Inferior parietal cortex (tissue), 1 donor: ENCODE measurements around the gene GTPBP4.
A peak's percentile ranks its signal among the peaks of the same experiment; 100 is the strongest.
"Not testable (repeated sequence)": the region's sequence is repeated elsewhere in the genome, so short reads cannot be mapped to it uniquely, and the experiment has no call there.

ENCODE experiments used
- DNase-seq: peaks from one replicate; pipeline ENCODE4 v3.0.0-alpha.2; 2016; ENCODE audit errors: extremely low spot score

The GTPBP4 gene

DNA sequence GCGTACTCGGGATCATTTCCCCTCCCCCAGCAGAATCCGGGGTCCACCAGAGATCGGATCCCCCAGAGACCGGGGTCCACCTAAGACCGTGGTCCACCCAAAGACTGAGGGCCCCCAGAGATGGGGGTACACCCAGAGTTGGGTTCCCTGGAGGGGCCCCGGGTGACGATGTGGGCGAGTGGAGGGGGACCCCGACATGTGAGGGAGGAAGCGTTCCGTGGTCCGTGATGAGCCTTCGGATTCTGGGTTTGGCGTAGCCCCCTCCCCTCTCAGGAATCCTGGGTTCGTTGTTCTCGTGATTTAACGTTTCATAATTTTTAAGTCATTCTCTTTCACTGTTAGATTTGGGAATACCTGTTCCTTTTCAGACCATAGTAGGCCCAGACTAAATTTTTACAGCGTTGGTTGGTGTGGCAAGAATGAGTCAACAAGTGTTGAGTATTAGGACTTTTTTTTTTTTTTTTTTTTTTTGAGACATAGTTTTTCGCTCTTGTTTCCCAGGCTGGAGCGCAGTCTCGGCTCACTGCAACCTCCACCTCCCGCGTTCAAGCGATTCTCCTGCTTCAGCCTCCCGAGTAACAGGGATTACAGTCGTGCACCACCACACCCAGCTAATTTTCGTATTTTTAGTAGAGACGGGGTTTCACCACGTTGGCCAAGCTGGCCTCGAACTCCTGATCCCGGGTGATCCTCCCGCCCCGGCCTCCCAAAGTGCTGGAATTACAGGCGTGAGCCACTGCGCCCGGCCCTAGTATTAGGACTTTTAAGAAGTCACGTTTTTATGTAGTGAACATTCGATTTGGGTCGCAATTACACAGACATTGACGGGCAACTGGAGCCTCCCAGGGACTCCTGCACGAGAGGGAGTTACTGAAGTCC is 672 bp downstream of the GTPBP4 start:
- no peak for DNase-seq

DNA sequence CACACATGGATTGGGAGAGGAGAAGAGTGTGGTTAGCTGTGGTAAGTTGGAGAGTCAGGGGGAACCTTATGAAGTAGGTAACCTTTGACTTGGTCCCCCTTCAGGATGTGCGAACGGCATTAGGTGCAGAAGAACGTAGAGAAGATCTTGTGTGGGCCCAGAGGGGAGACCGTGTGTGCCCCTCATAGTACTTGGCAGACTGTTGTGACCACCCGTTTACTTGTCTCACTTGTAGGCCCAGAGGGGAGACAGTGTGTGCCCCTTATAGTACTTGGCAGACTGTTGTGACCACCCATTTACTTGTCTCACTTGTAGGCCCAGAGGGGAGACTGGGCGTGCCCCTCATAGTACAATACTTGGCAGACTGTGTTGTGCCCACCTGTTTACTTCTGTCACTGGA is 2.6 kb downstream of the GTPBP4 start:
- DNase-seq, result no peak

DNA sequence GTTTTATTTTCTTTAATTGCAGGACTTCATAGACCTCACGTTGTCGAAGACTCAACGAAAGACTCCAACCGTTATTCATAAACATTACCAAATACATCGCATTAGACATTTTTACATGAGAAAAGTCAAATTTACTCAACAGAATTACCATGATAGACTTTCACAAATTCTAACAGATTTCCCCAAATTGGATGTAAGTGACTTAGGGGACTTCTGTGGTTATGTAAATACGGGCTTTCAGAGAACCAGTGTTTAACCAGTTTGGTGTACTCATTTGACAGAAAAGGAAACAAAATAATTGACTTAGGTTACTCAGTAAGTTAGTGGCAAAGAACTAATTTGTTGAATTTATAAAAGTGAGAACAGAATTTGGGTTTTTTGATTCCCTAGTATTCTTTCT is 4.2 kb downstream of the GTPBP4 start:
- no peak for DNase-seq

DNA sequence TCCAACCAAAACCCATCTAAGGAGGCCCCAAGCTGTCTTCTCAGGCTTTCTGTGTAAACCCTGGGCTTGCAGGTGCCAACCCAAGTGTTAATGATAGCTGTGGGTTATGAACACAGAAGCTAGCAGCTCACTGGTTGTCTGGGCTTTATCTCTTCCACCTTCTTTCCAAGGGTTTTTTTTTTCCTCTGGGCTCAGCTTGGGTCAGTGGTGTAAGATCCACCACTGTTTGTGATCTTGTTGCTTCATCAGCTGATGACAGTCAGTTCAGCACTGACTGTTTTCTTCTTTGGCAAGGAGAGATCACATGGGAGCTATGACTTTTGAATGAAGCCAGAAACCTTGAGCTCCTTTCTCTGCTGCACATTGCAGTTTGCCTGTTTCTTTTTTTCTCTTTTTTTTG is 4.6 kb downstream of the GTPBP4 start:
- DNase-seq, result no peak

DNA sequence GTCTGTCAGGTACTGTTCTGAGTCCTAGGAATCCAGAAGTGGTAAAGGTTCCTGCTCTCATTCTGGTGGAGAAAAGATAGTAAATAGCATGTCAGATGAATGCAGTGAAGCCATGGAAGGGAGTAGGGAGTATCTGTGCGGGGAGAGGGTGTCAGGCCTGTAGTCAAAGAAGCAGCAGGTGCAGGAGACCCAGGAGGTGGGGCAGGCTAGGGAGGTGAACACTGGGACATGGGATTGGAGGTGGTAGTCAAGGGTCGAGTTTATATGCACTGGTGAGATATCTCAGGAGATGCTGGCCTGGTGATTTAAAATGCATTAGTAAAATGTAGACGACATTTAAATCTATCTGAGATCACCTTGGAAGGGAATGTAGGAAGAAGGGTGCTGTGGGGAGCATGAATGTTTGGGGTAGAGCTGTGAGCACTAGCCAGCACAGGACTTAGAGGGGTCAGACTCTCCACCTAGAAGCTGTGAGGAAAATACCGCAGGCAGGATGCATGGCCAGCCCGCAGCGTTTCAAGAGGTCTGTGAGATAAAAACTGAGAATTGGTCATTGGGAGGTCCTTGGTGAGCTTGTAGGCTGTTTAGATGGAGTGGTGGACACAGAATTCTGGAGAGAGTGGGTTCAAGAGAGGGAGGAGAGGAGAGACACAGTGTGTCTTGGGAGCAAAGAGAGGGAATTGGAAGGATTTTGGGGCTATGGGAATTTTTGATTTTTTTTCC is 6.8 kb downstream of the GTPBP4 start:
- no peak for DNase-seq

DNA sequence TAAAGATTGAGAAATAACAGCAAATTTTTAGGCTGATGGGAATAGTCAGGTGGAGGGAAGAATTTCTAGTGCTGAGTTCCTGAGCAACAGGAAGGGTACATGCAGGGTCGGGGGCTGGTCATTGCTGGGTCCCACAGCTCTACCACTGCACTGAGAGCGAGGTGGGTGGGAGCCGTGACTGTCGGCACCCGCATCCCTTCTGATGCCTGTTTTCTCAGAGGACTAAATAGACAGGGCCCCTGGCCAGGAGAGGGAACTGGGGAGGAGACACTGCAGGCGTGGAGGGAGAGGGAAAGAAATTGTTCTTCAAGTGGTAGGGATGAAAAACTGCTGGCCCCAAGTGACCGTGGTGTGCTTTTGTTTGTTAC is 7.3 kb downstream of the GTPBP4 start:
- no peak for DNase-seq

DNA sequence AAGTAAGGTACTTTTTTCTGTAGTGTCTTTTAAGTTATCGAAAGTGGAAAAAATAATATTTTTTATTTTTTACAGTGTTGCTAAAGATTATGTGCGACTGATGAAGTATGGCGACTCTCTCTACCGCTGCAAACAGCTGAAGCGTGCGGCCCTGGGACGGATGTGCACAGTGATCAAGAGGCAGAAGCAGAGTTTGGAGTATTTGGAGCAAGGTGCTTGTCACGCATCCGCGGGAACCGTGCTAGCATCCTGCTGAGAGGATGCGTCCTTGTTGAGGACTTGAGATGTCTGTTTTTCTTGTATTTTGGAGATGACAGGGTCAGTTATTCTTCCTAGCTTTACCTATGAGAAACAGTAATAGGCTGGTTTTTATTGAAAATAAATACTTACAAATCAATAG is 7.8 kb downstream of the GTPBP4 start:
- no peak for DNase-seq

DNA sequence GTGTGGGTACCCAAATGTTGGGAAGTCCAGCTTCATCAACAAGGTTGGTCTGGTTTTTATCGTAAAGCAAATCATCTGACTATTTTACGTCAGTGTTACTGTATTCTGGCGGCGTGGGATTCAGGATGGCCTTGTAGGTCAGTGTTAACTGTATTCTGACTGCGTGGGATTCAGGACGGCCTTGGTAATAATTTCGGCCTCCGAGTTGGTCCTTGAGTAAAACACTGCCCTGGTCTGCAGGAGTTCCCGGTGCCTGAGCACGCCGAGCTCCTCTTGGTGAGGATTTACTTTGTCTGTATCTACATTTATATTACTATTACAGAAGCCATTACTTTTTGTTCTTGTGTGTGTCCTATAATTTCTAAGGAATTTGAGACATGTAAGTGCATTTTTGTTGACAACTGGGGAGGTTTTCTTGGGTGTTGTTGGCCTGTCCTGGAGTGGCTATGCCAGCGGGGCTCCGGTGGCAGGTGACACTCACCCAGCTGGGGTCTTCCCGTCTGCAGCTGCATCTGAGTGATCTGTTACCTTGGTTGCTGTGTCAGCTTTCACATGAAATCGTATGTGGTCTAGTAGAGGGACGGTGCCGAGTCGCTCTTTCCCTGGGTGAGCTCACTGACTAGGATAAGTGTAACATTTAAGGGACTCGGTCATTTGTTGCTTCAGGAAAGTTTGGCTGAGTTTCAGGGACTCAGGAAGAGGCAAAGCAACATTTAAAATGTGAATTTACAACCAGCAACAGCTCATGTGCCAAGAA is 9.2 kb downstream of the GTPBP4 start:
- DNase-seq, result no peak

DNA sequence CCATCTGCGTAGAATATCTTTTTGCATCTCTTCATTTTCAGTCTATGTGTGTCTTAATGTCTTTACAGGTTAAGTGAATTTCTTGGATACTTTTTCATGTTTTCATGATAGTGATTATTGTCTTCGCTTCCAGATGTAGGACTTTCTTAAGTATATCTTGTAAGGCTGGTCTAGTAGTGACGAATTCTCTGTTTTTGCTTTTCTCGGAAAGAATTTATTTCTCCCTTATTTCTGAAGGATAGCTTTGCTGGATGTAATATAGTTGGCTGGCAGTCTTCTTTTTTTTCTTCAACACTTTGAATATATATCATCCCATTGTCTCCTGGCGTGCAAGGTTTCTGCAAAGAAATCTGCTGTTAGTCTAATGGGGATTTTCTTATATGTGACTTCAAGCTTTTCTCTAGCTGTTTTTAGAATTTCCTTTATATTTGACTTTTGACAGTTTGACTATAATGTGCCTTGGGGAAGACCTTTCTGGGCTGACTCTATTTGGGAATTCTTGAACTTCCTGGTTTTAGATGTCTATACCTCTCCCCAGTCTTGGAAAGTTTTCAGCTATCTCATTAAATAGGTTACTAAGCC is 14.3 kb downstream of the GTPBP4 start:
- no peak for DNase-seq

DNA sequence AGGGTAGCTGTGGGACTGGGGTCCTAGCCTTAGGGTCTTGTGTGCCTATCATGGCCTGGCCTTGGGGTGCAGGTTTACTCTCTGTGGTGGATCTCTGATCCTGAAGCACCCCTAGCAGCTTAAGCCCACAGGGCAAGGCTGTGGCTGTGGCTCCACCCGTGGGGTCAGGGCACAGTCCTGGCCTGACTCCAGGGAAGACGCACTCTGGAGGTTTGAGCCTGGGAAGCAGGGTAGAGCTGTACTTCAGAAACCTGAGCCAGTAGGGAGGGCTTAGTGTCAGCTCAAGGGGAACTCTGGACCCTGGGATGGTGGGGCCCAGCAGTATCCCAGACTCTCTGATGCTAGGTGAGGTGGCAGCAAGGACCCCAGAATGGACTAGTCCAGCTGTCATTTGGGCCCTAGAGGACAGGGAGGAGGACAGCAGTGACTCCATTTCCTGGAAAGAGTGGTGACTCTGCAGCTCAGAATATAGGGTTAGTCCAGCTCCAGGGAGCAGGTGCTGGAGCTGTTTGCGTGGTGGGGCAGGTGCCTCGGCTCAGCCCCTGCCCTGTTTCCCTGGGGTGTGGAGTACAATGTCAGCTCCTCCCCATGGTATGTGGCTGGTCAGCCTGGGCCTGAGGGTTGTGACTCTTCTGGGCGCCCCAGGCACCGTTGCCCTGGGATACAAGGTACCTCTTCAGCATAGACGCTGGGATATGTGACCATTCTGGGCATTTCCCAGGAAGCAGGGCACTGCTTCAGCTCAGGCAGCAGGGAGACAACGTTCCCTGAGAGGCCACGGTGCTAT is 15.8 kb downstream of the GTPBP4 start:
- DNase-seq, result no peak

DNA sequence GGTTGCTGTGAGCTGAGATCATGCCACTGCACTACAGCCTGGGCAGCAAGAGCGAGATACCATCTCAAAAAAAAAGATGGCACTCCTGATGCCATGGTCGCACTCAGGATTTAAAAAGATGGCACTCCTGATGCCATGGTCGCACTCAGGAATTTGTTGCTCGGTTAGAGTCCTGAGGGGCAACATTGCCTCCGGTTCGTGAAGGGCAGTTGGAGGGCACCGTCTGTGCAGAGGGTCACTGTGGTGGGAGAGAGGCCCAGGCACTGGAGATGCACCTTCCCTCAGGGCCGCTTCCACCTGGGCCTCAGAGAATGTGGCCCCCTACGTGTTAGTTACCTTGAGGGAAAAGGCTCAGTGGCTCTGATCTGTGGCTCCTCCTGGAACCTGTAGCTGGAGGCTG is 18.3 kb downstream of the GTPBP4 start:
- no peak for DNase-seq

DNA sequence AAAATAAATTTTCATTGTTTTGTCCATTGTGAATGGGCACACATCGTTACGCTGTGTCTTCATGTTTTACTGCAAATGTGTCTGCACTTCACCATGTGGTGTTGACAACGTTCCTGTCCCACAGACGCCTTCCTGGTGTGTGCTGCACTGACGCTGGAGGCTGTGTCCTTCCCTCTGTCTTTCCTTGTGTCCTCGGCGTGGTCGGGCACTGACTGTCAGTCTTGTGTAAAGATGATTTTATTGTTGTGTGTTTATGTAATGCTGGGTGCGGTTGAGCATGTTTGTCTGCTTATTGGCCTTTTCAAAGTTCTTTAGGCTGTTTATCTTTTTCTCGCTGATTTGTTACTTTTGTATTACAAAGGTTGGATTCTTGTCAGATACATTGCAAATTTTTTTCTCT is 19.3 kb downstream of the GTPBP4 start:
- no peak for DNase-seq

DNA sequence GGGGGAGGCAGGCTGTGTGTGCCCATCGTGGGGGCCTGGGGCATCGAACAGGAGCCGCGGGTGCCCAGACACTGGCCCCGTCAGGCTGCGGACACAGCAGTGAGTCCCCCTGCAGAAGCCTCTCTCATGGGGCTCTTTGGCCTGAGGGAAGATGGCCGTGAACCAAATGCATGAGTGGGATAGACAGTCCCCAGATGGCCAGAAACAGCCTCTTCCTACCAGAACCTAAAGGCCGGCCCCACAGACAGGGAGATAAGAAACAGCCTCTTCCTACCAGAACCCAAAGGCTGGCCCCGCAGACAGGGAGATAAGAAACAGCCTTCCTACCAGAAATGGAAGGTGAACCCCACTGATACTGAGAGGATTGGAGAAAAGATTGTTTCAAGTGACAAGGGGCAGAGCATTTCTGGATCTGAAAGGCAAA is 20.8 kb downstream of the GTPBP4 start:
- DNase-seq, result no peak

DNA sequence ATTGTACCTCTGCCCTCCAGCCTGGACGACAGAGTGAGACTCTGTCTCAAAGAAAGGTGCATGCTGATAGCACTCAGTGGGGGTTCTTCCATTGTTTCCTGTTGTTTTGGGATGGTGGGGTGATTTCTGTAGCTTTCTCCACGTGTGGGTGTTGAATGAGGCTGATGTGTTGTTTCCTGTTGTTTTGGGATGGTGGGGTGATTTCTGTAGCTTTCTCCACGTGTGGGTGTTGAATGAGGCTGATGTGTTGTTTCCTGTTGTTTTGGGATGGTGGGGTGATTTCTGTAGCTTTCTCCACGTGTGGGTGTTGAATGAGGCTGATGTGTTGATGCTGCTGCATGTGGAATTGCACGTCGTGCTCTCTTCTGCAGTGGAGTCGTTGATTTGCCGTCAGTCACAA is 21.7 kb downstream of the GTPBP4 start:
- not testable (repeated sequence) for DNase-seq

DNA sequence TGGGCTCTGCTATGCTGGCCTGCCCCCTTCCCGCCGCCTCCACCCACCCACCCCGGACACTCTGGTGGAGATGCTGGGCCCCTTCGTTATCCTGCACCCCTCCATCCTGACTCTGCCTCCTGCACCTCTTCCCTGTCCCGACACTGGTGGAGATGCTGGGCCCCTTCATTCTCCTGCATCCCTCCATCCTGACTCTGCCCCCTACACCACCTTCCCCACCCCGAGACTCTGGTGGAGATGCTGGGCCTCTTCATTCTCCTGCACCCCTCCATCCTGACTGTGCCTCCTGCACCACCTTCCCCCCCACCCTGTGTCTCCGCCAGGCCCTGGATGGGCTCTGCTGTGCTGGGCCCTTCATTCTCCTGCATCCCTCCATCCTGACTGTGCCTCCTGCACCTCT is 22.5 kb downstream of the GTPBP4 start:
- no peak for DNase-seq

DNA sequence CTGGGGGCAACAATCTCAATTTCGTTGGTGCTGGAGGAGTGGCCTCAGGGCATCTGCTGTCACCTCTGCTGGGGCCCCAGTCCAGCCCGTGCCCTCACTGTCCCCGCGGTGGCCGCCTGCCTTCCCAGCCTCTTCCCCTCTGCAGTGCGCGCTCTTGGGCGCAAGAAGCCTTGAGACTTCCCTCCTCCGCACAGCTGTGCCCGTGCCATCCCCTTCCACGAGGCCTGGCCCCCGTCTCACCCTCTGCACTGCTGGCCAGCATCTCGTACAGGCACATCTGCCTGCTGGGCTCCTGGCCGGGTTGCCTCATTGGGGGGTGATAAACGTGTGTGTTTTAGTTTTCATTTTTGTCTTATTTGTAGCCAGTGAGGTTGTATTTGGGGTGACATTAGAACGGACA is 23.5 kb downstream of the GTPBP4 start:
- DNase-seq, result no peak

DNA sequence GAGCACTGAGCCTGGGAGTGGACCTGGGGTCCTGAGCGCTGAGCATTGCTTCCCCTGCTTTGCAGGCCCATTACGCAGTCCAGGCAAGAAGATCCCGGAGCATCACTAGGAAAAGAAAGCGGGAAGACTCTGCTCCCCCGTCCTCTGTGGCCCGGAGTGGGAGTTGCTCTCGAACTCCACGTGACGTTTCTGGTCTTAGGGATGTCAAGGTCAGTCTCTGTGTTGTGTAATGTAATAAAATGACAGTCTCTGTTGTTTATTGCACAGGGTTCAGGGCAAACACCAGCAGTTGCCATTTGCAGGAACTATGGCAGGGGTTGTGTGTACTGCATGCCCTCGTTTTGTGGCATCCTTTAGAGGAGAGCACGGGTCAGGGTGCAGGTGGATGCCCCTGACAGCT is 27.5 kb downstream of the GTPBP4 start:
- no peak for DNase-seq

DNA sequence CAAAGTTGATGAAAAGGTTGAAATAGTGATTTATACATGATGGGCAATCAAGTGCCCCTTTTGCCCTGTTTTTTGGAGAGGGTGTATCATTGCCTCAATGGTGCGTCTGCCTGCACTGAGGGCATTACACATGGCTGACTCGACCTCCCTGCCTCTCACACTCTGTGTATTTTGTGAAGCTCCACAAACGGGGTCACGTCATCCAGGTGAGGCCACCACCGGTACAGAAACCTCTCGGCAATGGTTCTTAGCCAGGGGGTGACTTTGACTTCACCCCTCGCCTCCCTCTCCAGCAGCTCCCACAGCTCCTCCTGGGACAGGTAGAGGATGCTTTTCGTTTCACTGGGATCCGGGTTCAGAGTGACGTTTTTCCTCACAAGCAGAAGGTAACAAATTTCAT is 31.1 kb downstream of the GTPBP4 start:
- DNase-seq, result no peak

DNA sequence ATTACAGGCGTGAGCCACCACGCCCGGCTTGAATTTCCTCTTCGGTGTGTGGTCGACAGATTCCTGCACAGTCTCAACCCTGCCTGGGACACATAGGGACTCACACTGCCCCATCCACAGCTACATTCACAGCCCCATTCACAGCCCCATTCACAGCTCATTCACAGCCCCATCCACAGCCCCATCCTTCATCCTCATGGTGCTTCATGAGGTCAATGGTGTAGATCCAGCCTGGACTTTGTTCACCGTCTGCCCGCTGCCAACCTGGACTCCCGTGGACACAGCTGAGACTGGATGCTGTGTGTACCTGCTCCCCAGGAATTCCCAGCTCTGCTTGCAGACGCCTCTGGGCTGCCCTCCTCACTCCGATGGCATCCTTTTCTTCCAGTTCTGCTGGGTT is 32.2 kb downstream of the GTPBP4 start:
- DNase-seq, result no peak

DNA sequence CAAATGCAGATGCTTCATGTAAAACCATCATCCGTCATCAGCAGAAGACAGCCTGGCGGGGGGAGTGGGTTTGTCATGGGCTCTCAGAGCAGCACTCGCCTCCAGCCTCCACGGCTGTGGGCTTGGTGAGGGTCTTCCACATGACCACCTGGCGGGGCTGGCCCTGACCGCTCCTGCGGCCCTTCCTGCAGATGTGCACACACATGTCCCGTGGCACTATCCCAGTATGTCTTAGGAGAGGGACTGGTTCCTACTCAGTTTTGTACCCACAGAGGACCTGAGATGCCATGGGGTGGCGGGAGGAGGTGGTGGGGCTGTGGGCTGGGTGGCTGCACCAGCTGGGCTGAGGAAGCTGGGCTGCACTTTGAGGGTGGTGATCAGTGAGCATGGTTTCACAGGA is 32.7 kb downstream of the GTPBP4 start:
- no peak for DNase-seq

DNA sequence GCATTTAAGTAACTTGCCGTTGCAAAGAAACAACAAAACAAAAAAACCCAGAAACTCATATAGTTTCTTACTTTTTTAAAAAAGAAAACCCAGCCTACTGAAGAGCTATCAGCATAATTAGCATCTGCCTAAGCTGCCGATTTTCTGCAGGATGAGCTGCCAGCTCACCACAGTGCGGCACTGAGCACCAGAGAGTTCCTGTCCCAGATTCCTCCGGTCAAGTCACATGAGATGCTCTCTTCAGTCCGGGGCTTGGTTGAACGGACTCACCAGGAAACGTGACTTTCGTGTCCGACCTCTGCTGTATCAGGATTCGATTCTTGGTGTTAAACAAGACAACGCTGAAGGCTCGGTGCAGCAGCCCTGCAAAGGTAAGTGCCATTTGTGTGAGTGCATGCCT is 34.2 kb downstream of the GTPBP4 start:
- DNase-seq, result peak; percentile 52
